ENCODE results near the gene EBP.

Gene EBP

GRCh38 chrX:48487362-48487798 lies 34.2 kb upstream of the EBP start:
- Mint-ChIP-seq H3K4me1 (no peaks in the 10 kb centered on the region), H3K9me3 (no peaks in the 10 kb centered on the region), H3K4me3 (no peak overlapping the region), H3K27ac (no peak overlapping the region), H3K36me3 (peaks cover 40% of the 10 kb centered on the region)
- DNase-seq (ENCODE audit: low spot score in 2 of 2): no peak
- no peak for ATAC-seq

- H3K4me3 Mint-ChIP-seq: no peak overlapping the region
- ATAC-seq (no peak), DNase-seq (ENCODE audit: low spot score in 2 of 2) (no peak)
- peaks cover 34% of the 10 kb centered on the region for H3K36me3 Mint-ChIP-seq
- H3K4me1 Mint-ChIP-seq: no peaks in the 10 kb centered on the region
- no peak overlapping the region for H3K27ac Mint-ChIP-seq
- H3K9me3 Mint-ChIP-seq: no peaks in the 10 kb centered on the region
These were observed 33.6 kb upstream of the EBP start for GRCh38 chrX:48488034-48488433.

- H3K36me3 Mint-ChIP-seq: peaks cover 21% of the 10 kb centered on the region
- no peak for DNase-seq (ENCODE audit: low spot score in 2 of 2)
- no peak overlapping the region for H3K27ac Mint-ChIP-seq
- ATAC-seq: no peak
- no peaks in the 10 kb centered on the region for H3K9me3 Mint-ChIP-seq
- H3K4me1 Mint-ChIP-seq: no peaks in the 10 kb centered on the region
- no peak overlapping the region for H3K4me3 Mint-ChIP-seq
These were observed 32.3 kb upstream of the EBP start for GRCh38 chrX:48489296-48489695.

GRCh38 chrX:48489892-48490291 lies 31.7 kb upstream of the EBP start:
- Mint-ChIP-seq H3K4me1 (no peaks in the 10 kb centered on the region), H3K9me3 (no peaks in the 10 kb centered on the region), H3K4me3 (no peak overlapping the region), H3K36me3 (peaks cover 18% of the 10 kb centered on the region), H3K27ac (no peak overlapping the region)
- ATAC-seq (no peak), DNase-seq (ENCODE audit: low spot score in 2 of 2) (no peak)

- H3K4me3 Mint-ChIP-seq: no peak overlapping the region
- no peak for ATAC-seq
- H3K9me3 Mint-ChIP-seq: no peaks in the 10 kb centered on the region
- H3K36me3 Mint-ChIP-seq: peaks cover 11% of the 10 kb centered on the region
- H3K4me1 Mint-ChIP-seq: no peaks in the 10 kb centered on the region
- no peak for DNase-seq (ENCODE audit: low spot score in 2 of 2)
- no peak overlapping the region for H3K27ac Mint-ChIP-seq
These were observed 30.9 kb upstream of the EBP start for GRCh38 chrX:48490661-48491060.

GRCh38 chrX:48491809-48492208 lies 29.8 kb upstream of the EBP start:
- Mint-ChIP-seq H3K9me3 (no peaks in the 10 kb centered on the region), H3K36me3 (peaks cover 7% of the 10 kb centered on the region), H3K4me3 (no peak overlapping the region), H3K4me1 (no peaks in the 10 kb centered on the region), H3K27ac (no peak overlapping the region)
- DNase-seq (ENCODE audit: low spot score in 2 of 2) (no peak), ATAC-seq (no peak)

GRCh38 chrX:48492293-48492910 lies 29.2 kb upstream of the EBP start:
- Mint-ChIP-seq H3K9me3 (no peaks in the 10 kb centered on the region), H3K36me3 (peaks cover 2% of the 10 kb centered on the region), H3K4me1 (no peaks in the 10 kb centered on the region), H3K4me3 (no peak overlapping the region), H3K27ac (no peak overlapping the region)
- no peak for ATAC-seq
- no peak for DNase-seq (ENCODE audit: low spot score in 2 of 2)

GRCh38 chrX:48493890-48494364 lies 27.7 kb upstream of the EBP start:
- H3K4me1 Mint-ChIP-seq: peaks cover 5% of the 10 kb centered on the region
- ATAC-seq: no peak

GRCh38 chrX:48496660-48497059 lies 24.9 kb upstream of the EBP start:
- H3K27ac Mint-ChIP-seq: no peak overlapping the region
- H3K4me3 Mint-ChIP-seq: no peak overlapping the region
- DNase-seq (ENCODE audit: low spot score in 2 of 2): no peak
- H3K36me3 Mint-ChIP-seq: no peaks in the 10 kb centered on the region
- H3K9me3 Mint-ChIP-seq: no peaks in the 10 kb centered on the region
- peaks cover 5% of the 10 kb centered on the region for H3K4me1 Mint-ChIP-seq
- ATAC-seq: no peak

More at GRCh38 chrX:48493890-48494364, 27.7 kb upstream of the EBP start:
- no peak overlapping the region for H3K4me3 Mint-ChIP-seq
- no peaks in the 10 kb centered on the region for H3K9me3 Mint-ChIP-seq
- H3K27ac Mint-ChIP-seq: no peak overlapping the region
- H3K36me3 Mint-ChIP-seq: no peaks in the 10 kb centered on the region
- DNase-seq (ENCODE audit: low spot score in 2 of 2): no peak

GRCh38 chrX:48497871-48498270 lies 23.7 kb upstream of the EBP start:
- H3K36me3 Mint-ChIP-seq: no peaks in the 10 kb centered on the region
- peak overlapping the region; percentile 45 for H3K27ac Mint-ChIP-seq
- no peaks in the 10 kb centered on the region for H3K9me3 Mint-ChIP-seq
- ATAC-seq: no peak
- H3K4me1 Mint-ChIP-seq: peaks cover 5% of the 10 kb centered on the region
- no peak overlapping the region for H3K4me3 Mint-ChIP-seq
- DNase-seq (ENCODE audit: low spot score in 2 of 2): no peak

GRCh38 chrX:48498374-48498809 lies 23.2 kb upstream of the EBP start:
- ATAC-seq (peak; percentile 63), DNase-seq (ENCODE audit: low spot score in 2 of 2) (no peak)
- no peaks in the 10 kb centered on the region for H3K9me3 Mint-ChIP-seq
- no peaks in the 10 kb centered on the region for H3K36me3 Mint-ChIP-seq
- H3K4me1 Mint-ChIP-seq: peaks cover 5% of the 10 kb centered on the region
- no peak overlapping the region for H3K4me3 Mint-ChIP-seq
- peak overlapping the region; percentile 45 for H3K27ac Mint-ChIP-seq

- DNase-seq (ENCODE audit: low spot score in 2 of 2): no peak
- no peak overlapping the region for H3K4me3 Mint-ChIP-seq
- ATAC-seq: no peak
- peaks cover 2% of the 10 kb centered on the region for H3K4me1 Mint-ChIP-seq
- H3K36me3 Mint-ChIP-seq: no peaks in the 10 kb centered on the region
- no peak overlapping the region for H3K27ac Mint-ChIP-seq
- H3K9me3 Mint-ChIP-seq: no peaks in the 10 kb centered on the region
These were observed 17.3 kb upstream of the EBP start for GRCh38 chrX:48504261-48504660.

GRCh38 chrX:48505481-48505880 lies 16.1 kb upstream of the EBP start:
- no peaks in the 10 kb centered on the region for H3K9me3 Mint-ChIP-seq
- H3K4me1 Mint-ChIP-seq: peaks cover 12% of the 10 kb centered on the region
- H3K36me3 Mint-ChIP-seq: peaks cover under 1% of the 10 kb centered on the region
- DNase-seq (ENCODE audit: low spot score in 2 of 2) (no peak), ATAC-seq (no peak)
- no peak overlapping the region for H3K4me3 Mint-ChIP-seq
- no peak overlapping the region for H3K27ac Mint-ChIP-seq

GRCh38 chrX:48507246-48507645 lies 14.4 kb upstream of the EBP start:
- ATAC-seq: no peak
- H3K36me3 Mint-ChIP-seq: peaks cover 6% of the 10 kb centered on the region
- no peak overlapping the region for H3K4me3 Mint-ChIP-seq
- DNase-seq (ENCODE audit: low spot score in 2 of 2): no peak
- no peak overlapping the region for H3K27ac Mint-ChIP-seq
- H3K4me1 Mint-ChIP-seq: peaks cover 27% of the 10 kb centered on the region
- H3K9me3 Mint-ChIP-seq: no peaks in the 10 kb centered on the region

GRCh38 chrX:48508400-48509244 lies 13.0 kb upstream of the EBP start, which contains the start of gene PORCN:
TSS of gene PORCN (plus strand) at chrX:48508992. CDS start at chrX:48509821, 829 bp downstream.
- Mint-ChIP-seq H3K4me1 (peaks cover 28% of the 10 kb centered on the region), H3K27ac (peak within 1 kb of the TSS; percentile 87), H3K36me3 (peaks cover 6% of the 10 kb centered on the region), H3K4me3 (peak within 1 kb of the TSS; percentile 88), H3K9me3 (no peaks in the 10 kb centered on the region)
- ATAC-seq (peak; percentile 95), DNase-seq (ENCODE audit: low spot score in 2 of 2) (peak; percentile 49 to 82)

- Mint-ChIP-seq H3K9me3 (no peaks in the 10 kb centered on the region), H3K27ac (peak overlapping the region; percentile 87), H3K4me3 (peak overlapping the region; percentile 88), H3K36me3 (peaks cover 6% of the 10 kb centered on the region), H3K4me1 (peaks cover 28% of the 10 kb centered on the region)
- DNase-seq (ENCODE audit: low spot score in 2 of 2): no peak
- ATAC-seq: peak; percentile 31
These were observed 12.4 kb upstream of the EBP start for GRCh38 chrX:48509245-48509590.
